Endothelial cell of umbilical vein (primary cell): ENCODE results near the gene PDAP1. TPM values are rescaled to one million over a fixed set of nuclear protein-coding genes. Genes with fewer than 3 reads are reported as not detected.

Source experiments
- BruUV-seq: library from RNA; stranded (reverse); fragments of 400-500 nt; replicated peaks from 2 replicates; lab custom pipeline; 2021; lab: Mats Ljungman, UMichigan
- CTCF ChIA-PET: fragments of 300-600, 350-600 bp; sonication (Branson Sonifier 250); formaldehyde crosslinking; loops from one replicate; lab custom pipeline; 2021; ENCODE audit warnings: antibody characterized with exemption, inconsistent platforms; lab: Charles Lee
- POLR2A ChIA-PET: fragments of 300-600, 350-600 bp; sonication (Branson Sonifier 250); formaldehyde crosslinking; loops from one replicate; lab custom pipeline; 2021; ENCODE audit warnings: antibody characterized with exemption, inconsistent platforms; lab: Charles Lee
- DNase-seq: peaks from one replicate; pipeline ENCODE4 v3.0.0-alpha.2; 2011; ENCODE audit warnings: low read depth, low spot score
- FAIRE-seq: peaks from 2 replicates; lab custom pipeline; 2011; peaks lifted over from hg19 to GRCh38; lab: Jason Lieb, UNC
- H2AFZ ChIP-seq: 2 replicates; pipeline ENCODE4 v1.6.0; 2012; ENCODE audit warnings: low read depth, low read length, control low read depth, inconsistent platforms
- H3K27ac ChIP-seq: 2 replicates; pipeline ENCODE4 v1.5.1; 2011; ENCODE audit warnings: low read depth, mild to moderate bottlenecking, control low read depth, low read length, moderate library complexity; ENCODE audit not compliant: insufficient read depth
- H3K27me3 ChIP-seq, 2 experiments: 2 replicates each; pipeline versions ENCODE4 v1.6.0 to v1.6.1; 2011; ENCODE audit warnings: low read length in 2 of 2, mixed read lengths in 1 of 2; ENCODE audit not compliant: control insufficient read depth in 2 of 2, insufficient read depth in 2 of 2
- H3K36me3 ChIP-seq, 2 experiments: 2 replicates in 1 of 2; 3 replicates in 1 of 2; pipeline ENCODE4 v1.5.1; 2011; ENCODE audit warnings: low read length in 2 of 2, mild to moderate bottlenecking in 1 of 2, moderate library complexity in 1 of 2; ENCODE audit not compliant: control insufficient read depth in 2 of 2, insufficient read depth in 2 of 2; ENCODE audit errors: extremely low read depth in 1 of 2
- H3K4me1 ChIP-seq: 3 replicates; pipeline ENCODE4 v1.5.1; 2011; ENCODE audit warnings: mild to moderate bottlenecking, low read length; ENCODE audit not compliant: control insufficient read depth, insufficient read depth; ENCODE audit errors: extremely low read depth
- H3K4me2 ChIP-seq: 2 replicates; pipeline ENCODE4 v1.6.1; 2011; ENCODE audit warnings: low read length, control low read depth, mixed read lengths; ENCODE audit not compliant: insufficient read depth
- H3K4me3 ChIP-seq, 3 experiments: fragments of 200-600 bp in 1 of 3; sonication (generic), shearing (Covaris generic) in 1 of 3; replicated peaks in 1 of 3; 2 replicates each; pipeline ENCODE4 v1.5.1; 2011 to 2016; ENCODE audit warnings: control low read depth in 3 of 3, low read length in 3 of 3, mild to moderate bottlenecking in 2 of 3, inconsistent platforms in 1 of 3, low read depth in 1 of 3, moderate library complexity in 1 of 3; ENCODE audit not compliant: insufficient read depth in 1 of 3
- H3K79me2 ChIP-seq: 2 replicates; pipeline ENCODE4 v1.6.0; 2012; ENCODE audit warnings: low read length, inconsistent platforms; ENCODE audit not compliant: control insufficient read depth, insufficient read depth
- H3K9ac ChIP-seq: replicated peaks from 2 replicates; pipeline ENCODE3; 2011; ENCODE audit warnings: low read length, control low read depth; ENCODE audit not compliant: insufficient read depth; ENCODE audit errors: extremely low read depth
- H3K9me1 ChIP-seq: replicated peaks from 3 replicates; pipeline ENCODE4 v1.6.0; 2011; ENCODE audit warnings: mild to moderate bottlenecking, low read length; ENCODE audit not compliant: control insufficient read depth, insufficient read depth; ENCODE audit errors: extremely low read depth
- H3K9me3 ChIP-seq: replicated peaks from 2 replicates; pipeline ENCODE4 v1.5.1; 2012; ENCODE audit warnings: low read length, inconsistent platforms; ENCODE audit not compliant: control insufficient read depth, insufficient read depth
- H4K20me1 ChIP-seq: replicated peaks from 2 replicates; pipeline ENCODE3; 2011; ENCODE audit warnings: mild to moderate bottlenecking, low read length; ENCODE audit not compliant: control insufficient read depth, insufficient read depth; ENCODE audit errors: extremely low read depth
- CTCF ChIP-seq, 2 donors: IDR thresholded peaks; 1 replicate in 1 of 2; 2 replicates in 1 of 2; pipeline ENCODE4 v1.5.1; 2011; ENCODE audit warnings: low read length in 2 of 2, mild to moderate bottlenecking in 2 of 2, moderate library complexity in 2 of 2, control low read depth in 1 of 2, inconsistent platforms in 1 of 2, low read depth in 1 of 2; ENCODE audit not compliant: insufficient read depth in 1 of 2; ENCODE audit errors: extremely low read depth in 1 of 2
- GATA2 ChIP-seq: IDR thresholded peaks from 2 replicates; pipeline ENCODE4 v1.7.0; 2011; ENCODE audit warnings: low read depth, mild to moderate bottlenecking, moderate library complexity, mixed read lengths, low read length; ENCODE audit not compliant: insufficient read length, insufficient read depth
- JUN ChIP-seq: IDR thresholded peaks from 2 replicates; pipeline ENCODE4 v1.6.1; 2011; ENCODE audit warnings: borderline replicate concordance, low read depth; ENCODE audit not compliant: insufficient read length, insufficient read depth
- MAX ChIP-seq: IDR thresholded peaks from 2 replicates; pipeline ENCODE4 v1.6.1; 2011; ENCODE audit not compliant: insufficient read depth, insufficient read length
- MYC ChIP-seq: IDR thresholded peaks from one replicate; pipeline ENCODE4 v1.6.1; 2011; ENCODE audit warnings: mild to moderate bottlenecking, low read depth, low read length
- POLR2A ChIP-seq: IDR thresholded peaks from 2 replicates; pipeline ENCODE4 v1.6.1; 2012; ENCODE audit warnings: low read depth, mild to moderate bottlenecking, control low read depth, low read length
- POLR2AphosphoS5 ChIP-seq: IDR thresholded peaks from 2 replicates; pipeline ENCODE4 v1.6.1; 2012; ENCODE audit warnings: low read depth, mild to moderate bottlenecking, control low read depth, low read length, moderate library complexity; ENCODE audit not compliant: insufficient read depth
- dilution Hi-C: fragments of 300-500 bp; cut with MboI; formaldehyde crosslinking; loops from one replicate; pipeline ENCODE4 v1.15.0; 2019; ENCODE audit warnings: low sequenced_read_pairs; ENCODE audit not compliant: extremely low pct_ligation_motif_present
- intact Hi-C: fragments of 100-400 bp; cut with micrococcal nuclease; formaldehyde crosslinking; loops from one replicate; pipeline ENCODE4 v1.10.0; 2022
- polyA plus RNA-seq, 4 experiments: library from polyadenylated mRNA; depleted of rRNA in 3 of 4; stranded (reverse) in 3 of 4; unstranded in 1 of 4; fragments of >200 nt; gene quantifications; 2 replicates each; pipeline versions ENCODE4 v1.2.1 to v1.2.3, GENCODE V29; 2011 to 2012; ENCODE audit warnings: missing spikeins in 1 of 4
- total RNA-seq: library from RNA; stranded (reverse); gene quantifications from 2 replicates; pipeline ENCODE4 v1.2.3, GENCODE V29; 2021

The PDAP1 gene
- total and polyA plus RNA-seq, 2 donors (not counting 3 experiments of a cell fraction or from before 2014, with no cell fraction given) = 32.6 to 150 TPM

GRCh38 chr7:99457650-99458493 lies 49.5 kb upstream of the PDAP1 start:
- Histone ChIP-seq H3K4me3 (no peak overlapping the region), H2AFZ (no peak overlapping the region), H4K20me1 (no peaks in the 10 kb centered on the region), H3K4me2 (no peak overlapping the region), H3K9me1 (no peaks in the 10 kb centered on the region), H3K4me1 (no peaks in the 10 kb centered on the region), H3K36me3 (peaks cover 8 to 49% of the 10 kb centered on the region in 2 experiments), H3K27me3 (no peaks in the 10 kb centered on the region), H3K9ac (no peak overlapping the region), H3K9me3 (no peaks in the 10 kb centered on the region), H3K79me2 (peaks cover 45% of the 10 kb centered on the region), H3K27ac (no peak overlapping the region)
- no TSS peak for BruUV-seq
- dilution Hi-C loops = no loop called here
- FAIRE-seq (no peak), DNase-seq (no peak)
- ChIA-PET CTCF (interaction anchor here (0.6 kb wide), 1 partner anchor 10 kb away, joined by 3 read pairs; no protein-coding TSS in a partner anchor), POLR2A (interaction anchor here (0.6 kb wide), 1 partner anchor 57 kb away, joined by 3 read pairs; no protein-coding TSS in a partner anchor)
- TF ChIP-seq JUN (no peak), GATA2 (no peak), MAX (no peak), POLR2AphosphoS5 (no peak), MYC (no peak), CTCF (IDR thresholded peaks at IDR 0.05; ENCODE audit: extremely low read depth in 1 of 2, insufficient read depth in 1 of 2, low read depth in 1 of 2, low read length in 2 of 2) (no peak), POLR2A (no peak)
- intact Hi-C loops = no loop called here
